H1 (cell line): ENCODE data around the gene SMIM41. TPM values are rescaled to one million over a fixed set of nuclear protein-coding genes. Genes with fewer than 3 reads are reported as not detected.

ENCODE experiments used
- CTCF ChIA-PET: fragments of 300-600 bp; sonication (Branson Sonifier 250); formaldehyde crosslinking; loops from one replicate; lab custom pipeline; 2021; ENCODE audit not compliant: partially characterized antibody; lab: Charles Lee
- POLR2A ChIA-PET: fragments of 300-600 bp; sonication (Branson Sonifier 250); formaldehyde crosslinking; loops from one replicate; lab custom pipeline; 2021; ENCODE audit warnings: inconsistent platforms; ENCODE audit not compliant: partially characterized antibody; lab: Charles Lee
- DNase-seq, 2 experiments: peaks; one replicate each; pipeline versions ENCODE4 v3.0.0 to v3.0.0-alpha.2; 2010 to 2022; ENCODE audit warnings: low spot score in 2 of 2, low read depth in 1 of 2, mixed read lengths in 1 of 2
- FAIRE-seq: peaks from 2 replicates; lab custom pipeline; 2011; peaks lifted over from hg19 to GRCh38; lab: Jason Lieb, UNC
- H2AFZ ChIP-seq: 2 replicates; pipeline ENCODE4 v1.8.1; 2012; ENCODE audit warnings: low read length, inconsistent platforms
- H2AK5ac ChIP-seq: 2 replicates; pipeline ENCODE4 v1.6.1; 2013; ENCODE audit warnings: low read depth, low read length
- H2BK120ac ChIP-seq: replicated peaks from 2 replicates; pipeline ENCODE3; 2013; ENCODE audit warnings: low read depth, low read length, inconsistent platforms
- H2BK12ac ChIP-seq: 2 replicates; pipeline ENCODE4 v1.6.1; 2013; ENCODE audit warnings: low read depth, low read length
- H2BK15ac ChIP-seq: 2 replicates; pipeline ENCODE4 v1.6.1; 2013; ENCODE audit warnings: low read length
- H2BK20ac ChIP-seq: 2 replicates; pipeline ENCODE4 v1.6.1; 2013; ENCODE audit warnings: low read length
- H2BK5ac ChIP-seq: 2 replicates; pipeline ENCODE4 v1.6.1; 2013; ENCODE audit warnings: low read depth, low read length
- H3K14ac ChIP-seq: 2 replicates; pipeline ENCODE4 v1.6.1; 2013; ENCODE audit warnings: inconsistent platforms; ENCODE audit not compliant: insufficient read length
- H3K18ac ChIP-seq: 2 replicates; pipeline ENCODE4 v1.6.1; 2013; ENCODE audit warnings: low read length; ENCODE audit errors: extremely low read depth
- H3K23ac ChIP-seq: 2 replicates; pipeline ENCODE4 v1.6.1; 2013; ENCODE audit warnings: inconsistent platforms; ENCODE audit not compliant: insufficient read length
- H3K23me2 ChIP-seq: 2 replicates; pipeline ENCODE4 v1.6.1; 2013; ENCODE audit warnings: low read depth, low read length
- H3K27ac ChIP-seq: 2 replicates; pipeline ENCODE4 v1.6.1; 2011; ENCODE audit warnings: low read depth, low read length, inconsistent platforms
- H3K27me3 ChIP-seq, 4 experiments: replicated peaks in 1 of 4; 1 replicate in 1 of 4; 2 replicates in 3 of 4; pipeline versions ENCODE4 v1.6.1 to v1.8.1; 2011 to 2013; ENCODE audit warnings: low read length in 3 of 4, mild to moderate bottlenecking in 3 of 4, inconsistent platforms in 2 of 4, mixed read lengths in 2 of 4, moderate library complexity in 1 of 4; ENCODE audit not compliant: control insufficient read depth in 3 of 4, insufficient read depth in 3 of 4; ENCODE audit errors: extremely low read depth in 1 of 4
- H3K36me3 ChIP-seq, 4 experiments: 2 replicates each; pipeline versions ENCODE4 v1.6.1 to v1.8.1; 2011 to 2013; ENCODE audit warnings: mild to moderate bottlenecking in 4 of 4, low read length in 3 of 4, moderate library complexity in 2 of 4, control low read depth in 1 of 4, inconsistent platforms in 1 of 4; ENCODE audit not compliant: insufficient read depth in 4 of 4, control insufficient read depth in 2 of 4
- H3K4ac ChIP-seq: replicated peaks from 2 replicates; pipeline ENCODE3; 2013; ENCODE audit warnings: low read length, low read depth, mixed read lengths, inconsistent platforms; ENCODE audit not compliant: insufficient read length
- H3K4me1 ChIP-seq, 4 experiments: replicated peaks in 1 of 4; 1 replicate in 1 of 4; 2 replicates in 3 of 4; pipeline versions ENCODE4 v1.6.1 to v1.8.1; 2011 to 2013; ENCODE audit warnings: low read length in 3 of 4, inconsistent platforms in 2 of 4, mixed read lengths in 1 of 4; ENCODE audit not compliant: insufficient read depth in 4 of 4, control insufficient read depth in 3 of 4
- H3K4me2 ChIP-seq, 2 experiments: 2 replicates each; pipeline versions ENCODE4 v1.6.1 to v1.8.1; 2011 to 2013; ENCODE audit warnings: low read depth in 2 of 2, low read length in 2 of 2, control low read depth in 1 of 2, inconsistent platforms in 1 of 2, mild to moderate bottlenecking in 1 of 2; ENCODE audit not compliant: insufficient read depth in 1 of 2
- H3K4me3 ChIP-seq, 4 experiments: fragments of 200-600, 300-600 bp in 1 of 4; sonication (generic), shearing (Covaris generic), sonication (Bioruptor Twin) in 1 of 4; 2 replicates each; pipeline versions ENCODE4 v1.5.1 to v1.8.1; 2011 to 2016; ENCODE audit warnings: low read length in 4 of 4, low read depth in 3 of 4, control low read depth in 2 of 4, inconsistent platforms in 2 of 4, mild to moderate bottlenecking in 2 of 4, mixed read lengths in 1 of 4, moderate library complexity in 1 of 4; ENCODE audit not compliant: insufficient read depth in 2 of 4; ENCODE audit errors: extremely low read depth in 1 of 4
- H3K56ac ChIP-seq: replicated peaks from 2 replicates; pipeline ENCODE3; 2013; ENCODE audit warnings: low read depth, mild to moderate bottlenecking, mixed read lengths, low read length, inconsistent platforms; ENCODE audit not compliant: insufficient read length
- H3K79me1 ChIP-seq: 2 replicates; pipeline ENCODE4 v1.6.1; 2013; ENCODE audit warnings: low read depth, low read length, control low read depth
- H3K79me2 ChIP-seq, 2 experiments: 2 replicates each; pipeline versions ENCODE4 v1.6.1 to v1.8.1; 2012 to 2013; ENCODE audit warnings: low read length in 2 of 2, mild to moderate bottlenecking in 2 of 2, inconsistent platforms in 1 of 2; ENCODE audit not compliant: insufficient read depth in 2 of 2, control insufficient read depth in 1 of 2
- H3K9ac ChIP-seq, 4 experiments: replicated peaks in 1 of 4; 1 replicate in 1 of 4; 2 replicates in 3 of 4; pipeline versions ENCODE4 v1.6.1 to v1.8.1; 2011 to 2013; ENCODE audit warnings: low read depth in 3 of 4, low read length in 3 of 4, control low read depth in 2 of 4, mild to moderate bottlenecking in 2 of 4, moderate library complexity in 2 of 4, inconsistent platforms in 1 of 4; ENCODE audit errors: extremely low read depth in 1 of 4
- H3K9me3 ChIP-seq, 2 experiments: 2 replicates each; pipeline versions ENCODE4 v1.6.1 to v1.8.1; 2012 to 2013; ENCODE audit warnings: mild to moderate bottlenecking in 2 of 2, moderate library complexity in 2 of 2, control low read depth in 1 of 2, inconsistent platforms in 1 of 2, low read depth in 1 of 2, low read length in 1 of 2, mixed read lengths in 1 of 2; ENCODE audit not compliant: insufficient read depth in 2 of 2
- H4K20me1 ChIP-seq, 2 experiments: replicated peaks in 1 of 2; 2 replicates each; pipeline versions ENCODE3 to v1.8.1; 2011 to 2013; ENCODE audit warnings: inconsistent platforms in 2 of 2, low read length in 2 of 2, mild to moderate bottlenecking in 1 of 2; ENCODE audit not compliant: insufficient read depth in 2 of 2, control insufficient read depth in 1 of 2
- H4K5ac ChIP-seq: 2 replicates; pipeline ENCODE4 v1.6.1; 2013; ENCODE audit warnings: low read length, low read depth, mixed read lengths, inconsistent platforms; ENCODE audit not compliant: insufficient read length
- H4K8ac ChIP-seq: 2 replicates; pipeline ENCODE4 v1.8.0; 2013; ENCODE audit warnings: mild to moderate bottlenecking, moderate library complexity, low read length, inconsistent platforms; ENCODE audit not compliant: insufficient read depth; ENCODE audit errors: extremely low read depth
- H4K91ac ChIP-seq: replicated peaks from 2 replicates; pipeline ENCODE3; 2013; ENCODE audit warnings: low read length, mixed read lengths, inconsistent platforms; ENCODE audit not compliant: insufficient read length
- CBX8 ChIP-seq: fragments of 300-800, 300-1000 bp; sonication (generic); IDR thresholded peaks from 2 replicates; pipeline ENCODE4 v1.7.1; 2016; ENCODE audit warnings: low read depth, low read length, borderline replicate concordance
- CEBPB ChIP-seq: IDR thresholded peaks from 2 replicates; pipeline ENCODE4 v1.6.1; 2012; ENCODE audit warnings: low read depth, low read length
- CREB1 ChIP-seq: IDR thresholded peaks from 2 replicates; pipeline ENCODE4 v1.6.1; 2012; ENCODE audit warnings: inconsistent platforms
- EP300 ChIP-seq, 2 experiments: IDR thresholded peaks; 1 replicate in 1 of 2; 2 replicates in 1 of 2; pipeline ENCODE4 v1.6.1; 2011 to 2012; ENCODE audit warnings: low read depth in 2 of 2, low read length in 2 of 2, mild to moderate bottlenecking in 2 of 2, borderline replicate concordance in 1 of 2, inconsistent platforms in 1 of 2, moderate library complexity in 1 of 2
- HDAC2 ChIP-seq, 2 experiments: fragments of 300-600 bp in 1 of 2; sonication (generic) in 1 of 2; IDR thresholded peaks; 2 replicates each; pipeline ENCODE4 v1.6.1; 2011 to 2012; ENCODE audit warnings: low read depth in 2 of 2, low read length in 2 of 2, mild to moderate bottlenecking in 2 of 2, moderate library complexity in 2 of 2, borderline replicate concordance in 1 of 2, inconsistent platforms in 1 of 2
- KDM5A ChIP-seq: fragments of 200-600 bp; IDR thresholded peaks from 2 replicates; pipeline ENCODE4 v1.7.1; 2012; ENCODE audit warnings: mild to moderate bottlenecking, low read length, inconsistent platforms, mixed read lengths
- POLR2AphosphoS5 ChIP-seq: IDR thresholded peaks from 2 replicates; pipeline ENCODE4 v1.6.1; 2011; ENCODE audit warnings: low read depth, low read length
- POU5F1 ChIP-seq: IDR thresholded peaks from 2 replicates; pipeline ENCODE4 v1.6.1; 2011; ENCODE audit warnings: low read depth, mild to moderate bottlenecking, low read length, moderate library complexity
- TBP ChIP-seq: IDR thresholded peaks from 2 replicates; pipeline ENCODE4 v1.6.1; 2011; ENCODE audit warnings: low read depth, low read length, improper control_type of control experiment
- TCF12 ChIP-seq: IDR thresholded peaks from 2 replicates; pipeline ENCODE4 v1.6.1; 2011; ENCODE audit warnings: low read depth, mild to moderate bottlenecking, low read length
- TEAD4 ChIP-seq: IDR thresholded peaks from 2 replicates; pipeline ENCODE4 v1.6.1; 2012; ENCODE audit warnings: low read depth, low read length, inconsistent platforms, mixed read lengths
- ZNF274 ChIP-seq: IDR thresholded peaks from 2 replicates; pipeline ENCODE4 v1.7.0; 2012; ENCODE audit warnings: low read length, borderline replicate concordance; ENCODE audit errors: extremely low read depth
- WGBS, 2 experiments: shearing (Covaris generic) in 1 of 2; methylation state at CpG; one replicate each; pipeline versions ENCODE4 v1.1.6 to v1.1.7; 2013 to 2015; ENCODE audit warnings: low lambda C conversion rate in 2 of 2, mixed read lengths in 2 of 2, inconsistent platforms in 1 of 2, low coverage in 1 of 2, missing lambda C conversion rate in 1 of 2; ENCODE audit not compliant: insufficient replicate concordance in 2 of 2, insufficient coverage in 1 of 2, insufficient read length in 1 of 2; ENCODE audit errors: extremely low coverage in 1 of 2, missing lambda C conversion rate in 1 of 2; 5-methylcytosine and 5-hydroxymethylcytosine counted together
- polyA plus RNA-seq, 7 experiments: library from polyadenylated mRNA; depleted of rRNA in 3 of 7; stranded (reverse) in 5 of 7; unstranded in 2 of 7; fragments of >200 nt in 5 of 7; fragments of 200-250 nt in 2 of 7; gene quantifications; 1 replicate in 5 of 7; 2 replicates in 1 of 7; 4 replicates in 1 of 7; pipeline versions ENCODE4 v1.2.1 to v1.2.3, GENCODE V29; 2011 to 2013; ENCODE audit warnings: missing spikeins in 2 of 7, mixed read lengths in 2 of 7
- total RNA-seq: library from RNA; stranded (reverse); fragmentation: NEBNext Ultra II Directional; extraction: Animal tissue kit (Norgen Biotek cat#: 25700); gene quantifications from 2 replicates; pipeline ENCODE4 v1.2.1, GENCODE V29; 2021

The SMIM41 gene
- total and polyA plus RNA-seq, 2 of the 8 experiments (the other 6 are each of a cell fraction or from before 2014, with no cell fraction given): 0.28 to 0.98 TPM

DNA sequence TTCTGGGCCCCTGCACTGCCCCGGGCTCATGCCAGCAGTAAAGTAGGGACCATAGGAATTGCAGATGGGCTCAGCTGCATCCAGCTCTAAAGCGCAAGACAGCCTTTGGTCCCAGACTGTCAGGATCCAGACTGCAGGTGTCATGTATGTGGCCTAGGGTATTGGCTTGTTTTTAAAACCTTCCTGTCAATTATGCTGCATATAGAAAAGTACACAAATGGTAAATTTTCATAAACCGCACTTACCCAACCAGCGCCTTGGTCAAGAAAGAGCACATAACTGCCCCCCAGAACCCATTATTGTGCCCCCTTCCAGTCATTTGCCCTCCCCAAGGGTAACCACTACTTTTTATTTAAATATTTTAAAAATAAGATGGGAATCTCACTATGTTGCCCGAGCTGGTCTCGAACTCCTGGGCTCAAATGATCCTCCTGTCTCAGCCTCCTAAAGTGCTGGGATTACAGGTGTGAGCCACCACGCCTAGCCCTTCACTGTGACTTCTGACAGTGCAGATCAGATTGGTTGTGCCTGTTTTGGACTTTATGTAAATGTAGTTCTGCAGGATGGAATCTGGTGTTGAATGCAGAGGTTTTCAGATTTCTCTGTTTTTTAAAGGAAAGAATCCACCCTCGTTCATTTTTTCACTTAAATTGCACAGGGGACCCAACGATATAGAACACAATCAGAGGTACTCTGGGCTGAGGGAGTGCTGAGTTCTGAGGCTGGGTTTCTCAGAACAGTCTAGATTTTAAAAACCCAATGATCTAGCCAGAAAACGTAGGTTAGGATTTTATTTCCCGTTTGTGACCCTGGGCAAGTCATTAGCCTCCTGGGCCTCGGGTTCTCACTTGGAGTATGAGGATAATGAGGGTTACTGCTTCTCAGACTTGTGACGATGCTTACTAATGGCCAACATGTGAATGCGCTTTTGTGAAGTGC, 21.6 kb upstream of the SMIM41 start:
- no peaks in the 10 kb centered on the region; a peak in 1 of 7 replicates for H3K4me1 ChIP-seq
- no peak overlapping the region for H3K4ac ChIP-seq
- FAIRE-seq (no peak), DNase-seq (no peak)
- no peak overlapping the region for H2BK5ac ChIP-seq
- no peaks in the 10 kb centered on the region for H3K23me2 ChIP-seq
- H3K27me3 ChIP-seq: peaks cover 0 to 3% (median under 1%) of the 10 kb centered on the region in 4 experiments; a peak in 2 of 7 replicates
- ChIA-PET CTCF (interaction anchor here (0.9 to 34.1 kb wide), 8 partner anchors 9 to 36 kb away, joined by 3 to 1022 read pairs (median 4); partner anchors contain the start of gene ATG101), POLR2A (interaction anchor here (1.1 to 1.7 kb wide), 4 partner anchors 12 to 18 kb away, joined by 3 to 8 read pairs (median 3); no protein-coding TSS in a partner anchor)
- no peaks in the 10 kb centered on the region; the same call in 1 of the 2 replicates for H3K79me1 ChIP-seq
- H3K9ac ChIP-seq: no peak overlapping the region
- peaks cover 0 to 9% (median 5%) of the 10 kb centered on the region in 4 experiments; a peak in 4 of 8 replicates for H3K36me3 ChIP-seq
- no peaks in the 10 kb centered on the region for H3K79me2 ChIP-seq
- H4K20me1 ChIP-seq: peaks cover 2 to 8% of the 10 kb centered on the region in 2 experiments
- no peak overlapping the region for H2BK12ac ChIP-seq
- H2BK20ac ChIP-seq: no peak overlapping the region
- H3K23ac ChIP-seq: no peak overlapping the region
- H3K9me3 ChIP-seq: no peaks in the 10 kb centered on the region
- H3K27ac ChIP-seq: no peak overlapping the region
- H2BK120ac ChIP-seq: no peak overlapping the region
- H2AK5ac ChIP-seq: no peak overlapping the region
- no peak overlapping the region for H3K4me2 ChIP-seq
- no peak overlapping the region for H3K4me3 ChIP-seq
- no peak overlapping the region for H4K5ac ChIP-seq
- no peak overlapping the region for H4K91ac ChIP-seq
- no peak overlapping the region for H3K18ac ChIP-seq
- 88% methylated on average over 14 of the region's 14 CpGs; no CpG with 5 or more reads in 1 of the 2 experiments for WGBS, 2 experiments
- no peak overlapping the region for H2AFZ ChIP-seq
- no peak overlapping the region for H4K8ac ChIP-seq
- no peak overlapping the region for H3K56ac ChIP-seq
- no peak overlapping the region for H3K14ac ChIP-seq
- no peak overlapping the region for H2BK15ac ChIP-seq
- TF ChIP-seq POU5F1 (no peak), EP300 (IDR thresholded peaks at IDR 0.05; ENCODE audit: borderline replicate concordance in 1 of 2, low read depth in 2 of 2, low read length in 2 of 2) (no peak), ZNF274 (no peak), KDM5A (no peak), HDAC2 (IDR thresholded peaks at IDR 0.05; ENCODE audit: borderline replicate concordance in 1 of 2, low read depth in 2 of 2, low read length in 2 of 2) (no peak), CREB1 (no peak), TBP (no peak), TCF12 (no peak), TEAD4 (no peak), CEBPB (no peak), POLR2AphosphoS5 (no peak), CBX8 (no peak)
